CD4-positive, alpha-beta T cell (primary cell): ENCODE measurements around the gene ARSG. TPM values are rescaled to one million over a fixed set of nuclear protein-coding genes. Genes with fewer than 3 reads are reported as not detected.

ENCODE experiments used
- ATAC-seq: fragments of 200-7000 bp; cut with Tn5 transposase; one replicate; pipeline ENCODE4 v1.10.0; 2022; ENCODE audit warnings: mild to moderate bottlenecking; ENCODE audit not compliant: poor library complexity
- CTCF ChIA-PET: fragments of 350-600 bp; sonication (Branson Sonifier 250); formaldehyde crosslinking; loops from one replicate; lab custom pipeline; 2021; ENCODE audit warnings: antibody characterized with exemption, inconsistent platforms; lab: Charles Lee
- POLR2A ChIA-PET: fragments of 350-600 bp; sonication (Branson Sonifier 250); formaldehyde crosslinking; loops from one replicate; lab custom pipeline; 2021; ENCODE audit warnings: antibody characterized with exemption, inconsistent platforms; lab: Charles Lee
- DNase-seq, 14 experiments: peaks; one replicate each; pipeline ENCODE4 v3.0.0-alpha.2; 2013 to 2020; ENCODE audit warnings: mixed read lengths in 2 of 14
- H3K27ac ChIP-seq, 2 donors: one replicate each; pipeline versions ENCODE4 v1.5.1 to v1.7.0; 2013; ENCODE audit warnings: low read length in 2 of 2, low read depth in 1 of 2, mild to moderate bottlenecking in 1 of 2
- H3K27me3 ChIP-seq, 2 experiments: 1 replicate in 1 of 2; 2 replicates in 1 of 2; pipeline versions ENCODE4 v1.6.1 to v1.7.0; 2013; ENCODE audit warnings: low read length in 2 of 2, control low read depth in 1 of 2, mild to moderate bottlenecking in 1 of 2, moderate library complexity in 1 of 2; ENCODE audit not compliant: insufficient read depth in 2 of 2, control insufficient read depth in 1 of 2
- H3K36me3 ChIP-seq: one replicate; pipeline ENCODE4 v1.6.1; 2013; ENCODE audit warnings: low read length, control low read depth; ENCODE audit not compliant: insufficient read depth
- H3K4me1 ChIP-seq: one replicate; pipeline ENCODE4 v1.6.1; 2013; ENCODE audit warnings: low read length, control low read depth; ENCODE audit not compliant: insufficient read depth
- H3K4me3 ChIP-seq: one replicate; pipeline ENCODE4 v1.5.1; 2013; ENCODE audit warnings: mild to moderate bottlenecking, low read length, moderate library complexity
- H3K9me3 ChIP-seq, 2 experiments: 1 replicate in 1 of 2; 2 replicates in 1 of 2; pipeline versions ENCODE4 v1.6.1 to v1.7.0; 2013; ENCODE audit warnings: low read length in 2 of 2, mild to moderate bottlenecking in 2 of 2, control low read depth in 1 of 2, moderate library complexity in 1 of 2; ENCODE audit not compliant: control insufficient read depth in 1 of 2, insufficient read depth in 1 of 2
- H3K27ac Mint-ChIP-seq: one replicate; pipeline ENCODE4 v1.8.0; 2020; ENCODE audit warnings: mixed read lengths
- H3K27me3 Mint-ChIP-seq: one replicate; pipeline ENCODE4 v1.8.0; 2021; ENCODE audit warnings: mixed read lengths
- H3K36me3 Mint-ChIP-seq: one replicate; pipeline ENCODE4 v1.8.0; 2021; ENCODE audit warnings: low read depth, mixed read lengths
- H3K4me1 Mint-ChIP-seq: one replicate; pipeline ENCODE4 v1.8.0; 2021; ENCODE audit warnings: low read depth, mixed read lengths
- H3K4me3 Mint-ChIP-seq: one replicate; pipeline ENCODE4 v1.8.0; 2020; ENCODE audit warnings: mild to moderate bottlenecking, mixed read lengths
- H3K9me3 Mint-ChIP-seq: one replicate; pipeline ENCODE4 v1.8.0; 2020; ENCODE audit warnings: mixed read lengths
- intact Hi-C, 2 experiments: fragments of 100-400 bp; cut with DNase I in 1 of 2; cut with micrococcal nuclease in 1 of 2; formaldehyde crosslinking; loops; one replicate each; pipeline versions ENCODE4 v1.15.1 to v1.9.0; 2023 to 2025; cut with DNase I, micrococcal nuclease
- total RNA-seq, 174 experiments: library from RNA in 2 of 174; stranded (reverse) in 2 of 174; gene quantifications; one replicate each; pipeline ENCODE4 v1.2.3 and lab custom pipeline; 2021 to 2026
- TF ChIP-seq, protein P1 (sequence below): fragments of 200-600 bp; IDR thresholded peaks from one replicate; pipeline ENCODE4 v1.8.0; 2022; ENCODE audit warnings: antibody characterized with exemption, mild to moderate bottlenecking

ARSG gene
- total RNA-seq, 2 experiments from 2014 or later = 13.8 to 16.0 TPM

DNA sequence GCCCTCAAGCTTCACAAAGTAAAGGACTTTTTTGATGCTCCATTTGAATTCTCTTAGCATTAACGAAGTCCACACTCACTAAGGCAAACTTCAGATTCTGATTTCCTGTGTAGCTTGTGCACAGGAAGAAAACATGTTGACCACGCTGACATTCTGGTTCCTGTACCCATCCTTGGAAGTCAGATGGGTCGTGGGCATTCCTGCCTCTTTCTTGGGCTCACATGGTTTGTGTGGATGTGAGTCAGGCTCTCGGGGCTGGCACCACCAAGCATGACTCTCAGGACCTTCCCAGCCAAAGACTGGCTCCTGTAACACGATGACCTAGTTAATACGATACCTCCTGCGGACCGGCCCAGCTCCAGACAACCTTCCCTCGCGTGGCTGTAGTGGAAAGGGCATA is 32.8 kb downstream of the ARSG start:
- no peaks in the 10 kb centered on the region for H3K36me3 Mint-ChIP-seq
- no peaks in the 10 kb centered on the region for H3K27me3 ChIP-seq
- no peaks in the 10 kb centered on the region for H3K9me3 ChIP-seq
- ChIA-PET CTCF (no interaction called here), POLR2A (interaction anchor here (1.1 to 1.9 kb wide), 2 partner anchors 28 to 33 kb away, joined by 3 to 6 read pairs; partner anchors contain the start of genes ARSG and SLC16A6)
- TF ChIP-seq, protein P1, sequence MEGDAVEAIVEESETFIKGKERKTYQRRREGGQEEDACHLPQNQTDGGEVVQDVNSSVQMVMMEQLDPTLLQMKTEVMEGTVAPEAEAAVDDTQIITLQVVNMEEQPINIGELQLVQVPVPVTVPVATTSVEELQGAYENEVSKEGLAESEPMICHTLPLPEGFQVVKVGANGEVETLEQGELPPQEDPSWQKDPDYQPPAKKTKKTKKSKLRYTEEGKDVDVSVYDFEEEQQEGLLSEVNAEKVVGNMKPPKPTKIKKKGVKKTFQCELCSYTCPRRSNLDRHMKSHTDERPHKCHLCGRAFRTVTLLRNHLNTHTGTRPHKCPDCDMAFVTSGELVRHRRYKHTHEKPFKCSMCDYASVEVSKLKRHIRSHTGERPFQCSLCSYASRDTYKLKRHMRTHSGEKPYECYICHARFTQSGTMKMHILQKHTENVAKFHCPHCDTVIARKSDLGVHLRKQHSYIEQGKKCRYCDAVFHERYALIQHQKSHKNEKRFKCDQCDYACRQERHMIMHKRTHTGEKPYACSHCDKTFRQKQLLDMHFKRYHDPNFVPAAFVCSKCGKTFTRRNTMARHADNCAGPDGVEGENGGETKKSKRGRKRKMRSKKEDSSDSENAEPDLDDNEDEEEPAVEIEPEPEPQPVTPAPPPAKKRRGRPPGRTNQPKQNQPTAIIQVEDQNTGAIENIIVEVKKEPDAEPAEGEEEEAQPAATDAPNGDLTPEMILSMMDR = no peak
- ATAC-seq (no peak), DNase-seq (no peak)
- peaks cover 55% of the 10 kb centered on the region for H3K4me1 Mint-ChIP-seq
- H3K36me3 ChIP-seq = no peaks in the 10 kb centered on the region
- no peak overlapping the region for H3K27ac ChIP-seq
- H3K4me3 Mint-ChIP-seq = no peak overlapping the region
- H3K27ac Mint-ChIP-seq = no peak overlapping the region
- intact Hi-C loops = no loop called here
- no peaks in the 10 kb centered on the region for H3K9me3 Mint-ChIP-seq
- peaks cover 11% of the 10 kb centered on the region for H3K4me1 ChIP-seq
- no peaks in the 10 kb centered on the region for H3K27me3 Mint-ChIP-seq
- no peak overlapping the region for H3K4me3 ChIP-seq

DNA sequence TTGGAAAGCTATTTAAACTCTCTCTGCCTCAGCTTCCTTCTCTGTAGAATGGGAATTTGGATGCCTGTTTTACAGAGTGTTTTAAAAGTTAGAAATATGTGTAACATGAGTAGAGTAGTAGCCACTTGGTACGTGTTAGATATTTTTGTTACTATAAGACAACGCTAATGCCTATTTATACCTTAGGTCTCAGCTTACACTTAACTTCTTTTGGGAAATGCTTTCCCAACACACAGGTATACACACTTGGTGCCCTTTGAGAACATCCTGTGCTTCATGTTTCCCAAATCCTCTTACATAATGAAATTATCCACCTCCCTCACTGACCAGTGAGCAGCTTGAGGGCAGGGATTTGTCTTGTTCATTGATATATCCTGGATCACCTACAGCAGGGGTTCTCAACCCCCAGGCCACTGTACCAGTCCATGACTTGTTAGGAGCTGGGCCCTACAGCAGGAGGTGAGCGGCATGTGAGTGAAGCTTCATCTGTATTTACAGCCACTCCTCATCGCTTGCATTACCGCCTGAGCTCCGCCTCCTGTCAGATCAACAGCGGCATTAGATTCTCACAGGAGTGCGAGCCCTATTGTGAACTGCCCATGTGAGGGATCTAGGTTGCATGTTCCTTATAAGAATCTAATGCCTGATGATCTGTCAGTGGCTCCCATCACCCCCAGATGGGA is 33.5 kb downstream of the ARSG start:
- Histone ChIP-seq H3K27ac (no peak overlapping the region), H3K36me3 (no peaks in the 10 kb centered on the region), H3K9me3 (no peaks in the 10 kb centered on the region), H3K4me1 (peaks cover 11% of the 10 kb centered on the region), H3K4me3 (no peak overlapping the region), H3K27me3 (no peaks in the 10 kb centered on the region)
- ChIA-PET CTCF (no interaction called here), POLR2A (interaction anchor here (0.8 to 1.9 kb wide), 4 partner anchors 28 to 62 kb away, joined by 3 to 6 read pairs (median 4); partner anchors contain the start of genes ARSG and SLC16A6)
- intact Hi-C loops = no loop called here
- Mint-ChIP-seq H3K36me3 (no peaks in the 10 kb centered on the region), H3K9me3 (no peaks in the 10 kb centered on the region), H3K4me3 (no peak overlapping the region), H3K27ac (no peak overlapping the region), H3K4me1 (peaks cover 55% of the 10 kb centered on the region), H3K27me3 (no peaks in the 10 kb centered on the region)
- TF ChIP-seq, protein P1 = no peak
- ATAC-seq (no peak), DNase-seq (no peak)

- DNase-seq = no peak
- no peaks in the 10 kb centered on the region for H3K36me3 ChIP-seq
- ChIA-PET CTCF (no interaction called here), POLR2A (interaction anchor here (1.6 kb wide), 1 partner anchor 63 kb away, joined by 4 read pairs; no protein-coding TSS in a partner anchor)
- intact Hi-C loops = no loop called here
- peaks cover 3% of the 10 kb centered on the region for H3K9me3 Mint-ChIP-seq
- no peak overlapping the region for H3K27ac ChIP-seq
- H3K9me3 ChIP-seq = peaks cover 0 to 5% of the 10 kb centered on the region in 2 experiments
- H3K4me1 ChIP-seq = peaks cover 11% of the 10 kb centered on the region
- TF ChIP-seq, protein P1 = no peak
- H3K27ac Mint-ChIP-seq = no peak overlapping the region
- no peaks in the 10 kb centered on the region for H3K27me3 Mint-ChIP-seq
- ATAC-seq = no peak
- H3K4me1 Mint-ChIP-seq = peaks cover 44% of the 10 kb centered on the region
- H3K4me3 Mint-ChIP-seq = no peak overlapping the region
- H3K4me3 ChIP-seq = no peak overlapping the region
- no peaks in the 10 kb centered on the region for H3K27me3 ChIP-seq
- peaks cover 7% of the 10 kb centered on the region for H3K36me3 Mint-ChIP-seq
Measured at GRCh38 chr17:68325961-68326360, 34.7 kb downstream of the ARSG start.
